GM18861 (cell line): ENCODE results near the gene DLGAP4.
"Not testable (repeated sequence)": the region's sequence is repeated elsewhere in the genome, so short reads cannot be mapped to it uniquely, and the experiment has no call there.

Source experiments
- ATAC-seq: cut with Tn5 transposase; IDR thresholded peaks from one replicate; pipeline ENCODE4 v1.9.1; 2021; ENCODE audit not compliant: unreplicated experiment

The DLGAP4 gene

DNA sequence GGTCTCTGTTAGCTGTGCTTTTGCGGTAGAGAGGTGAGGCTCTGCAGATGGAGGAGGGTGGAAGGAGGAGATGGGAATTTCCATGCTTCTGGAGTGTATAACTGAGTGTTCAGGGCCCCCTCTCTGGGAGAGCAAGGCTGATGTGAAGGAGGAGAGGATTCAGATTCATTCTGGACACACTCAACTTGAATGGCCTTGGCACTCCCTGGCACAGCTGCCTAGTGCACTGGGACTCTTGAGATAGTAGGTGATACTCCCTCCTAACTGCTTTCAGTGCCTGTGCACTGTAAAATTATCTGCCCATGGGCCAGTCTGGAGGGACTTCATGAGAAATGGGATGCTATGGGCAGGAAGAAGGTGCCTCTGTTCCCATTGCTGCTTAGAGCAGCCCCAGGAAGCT, 180.9 kb downstream of the DLGAP4 start:
- ATAC-seq: no peak

GRCh38 chr20:36490191-36490590, 184.1 kb downstream of the DLGAP4 start:
- no peak for ATAC-seq

- no peak for ATAC-seq
These were observed 185.9 kb downstream of the DLGAP4 start for GRCh38 chr20:36491901-36492617.

- ATAC-seq: no peak
These were observed 187.1 kb downstream of the DLGAP4 start for GRCh38 chr20:36493051-36493800.

DNA sequence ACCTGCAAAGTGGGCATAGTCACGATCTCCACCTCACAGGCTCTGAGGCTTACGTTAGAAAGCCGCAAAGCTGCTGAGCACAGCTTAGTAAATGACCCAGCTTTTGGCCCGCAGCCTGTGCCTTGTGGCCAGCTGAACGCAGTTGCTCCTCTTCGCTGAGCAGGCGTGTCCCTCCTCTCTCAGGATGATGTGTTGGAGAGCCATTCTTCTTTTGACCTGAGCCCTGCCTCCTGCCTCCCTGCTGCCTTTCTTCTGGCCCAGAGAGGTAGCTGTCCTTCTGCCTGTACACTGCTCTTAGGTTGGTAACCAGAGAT, 187.6 kb downstream of the DLGAP4 start:
- ATAC-seq: no peak

DNA sequence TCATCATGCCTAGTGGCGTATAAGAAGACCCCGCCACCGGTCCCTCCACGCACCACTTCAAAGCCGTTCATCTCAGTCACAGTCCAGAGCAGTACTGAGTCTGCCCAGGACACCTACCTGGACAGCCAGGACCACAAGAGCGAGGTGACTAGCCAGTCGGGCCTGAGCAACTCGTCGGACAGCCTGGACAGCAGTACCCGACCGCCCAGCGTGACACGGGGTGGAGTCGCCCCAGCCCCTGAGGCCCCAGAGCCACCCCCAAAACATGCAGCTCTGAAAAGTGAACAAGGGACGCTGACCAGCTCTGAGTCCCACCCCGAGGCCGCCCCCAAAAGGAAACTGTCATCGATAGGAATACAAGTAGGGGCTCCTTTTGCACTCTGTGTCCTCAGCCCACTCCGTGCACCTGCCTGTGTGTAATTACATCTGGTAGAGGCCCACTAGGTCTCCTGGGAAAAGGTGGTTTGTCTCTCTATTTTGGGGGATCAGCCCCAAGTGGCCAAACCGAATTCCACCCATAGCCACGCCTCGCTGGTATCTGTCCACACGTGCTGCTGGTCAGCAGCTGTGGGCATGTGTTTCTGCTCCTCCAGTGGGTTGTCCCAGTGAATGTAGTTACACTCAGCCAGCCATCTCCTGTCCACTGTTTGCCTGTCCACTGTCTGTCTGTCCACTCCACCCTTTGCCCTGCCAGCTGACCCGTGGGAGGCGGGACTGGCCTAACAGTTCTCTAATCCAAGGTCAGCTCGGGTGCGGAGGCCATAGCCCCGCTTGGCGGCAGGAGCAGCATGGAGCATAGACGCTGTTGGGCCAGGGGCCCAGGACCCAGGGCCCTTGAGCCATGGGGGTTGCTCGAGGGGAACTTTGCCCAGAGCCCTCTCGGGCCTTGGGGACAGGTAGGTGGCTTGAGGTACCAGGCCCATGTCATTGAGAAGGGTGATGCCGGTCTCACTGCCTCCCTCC, 190.8 kb downstream of the DLGAP4 start:
- no peak for ATAC-seq

GRCh38 chr20:36497856-36498255, 191.7 kb downstream of the DLGAP4 start:
- no peak for ATAC-seq

GRCh38 chr20:36498386-36499179, 192.4 kb downstream of the DLGAP4 start:
- ATAC-seq: no peak

DNA sequence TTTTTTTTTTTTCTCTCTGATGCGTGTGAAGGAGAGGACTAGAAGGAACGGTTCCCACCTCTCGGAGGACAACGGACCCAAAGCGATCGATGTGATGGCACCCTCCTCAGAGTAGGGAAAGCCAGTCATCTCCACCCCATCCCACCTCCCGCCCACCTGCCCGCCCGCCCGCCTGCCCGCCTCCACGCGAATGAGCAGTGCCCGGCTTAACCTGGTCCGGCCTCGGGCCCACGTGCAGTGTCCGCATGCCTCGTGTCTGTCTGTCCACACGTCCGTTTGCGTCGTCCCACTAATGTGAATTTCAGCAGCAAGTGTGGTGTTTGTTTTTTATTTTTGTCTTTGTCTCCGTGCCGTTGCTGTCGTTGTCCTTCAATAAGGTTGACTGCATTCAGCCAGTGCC, 193.1 kb downstream of the DLGAP4 start:
- no peak for ATAC-seq

- ATAC-seq: no peak
These were observed 193.8 kb downstream of the DLGAP4 start for GRCh38 chr20:36499723-36500501.

DNA sequence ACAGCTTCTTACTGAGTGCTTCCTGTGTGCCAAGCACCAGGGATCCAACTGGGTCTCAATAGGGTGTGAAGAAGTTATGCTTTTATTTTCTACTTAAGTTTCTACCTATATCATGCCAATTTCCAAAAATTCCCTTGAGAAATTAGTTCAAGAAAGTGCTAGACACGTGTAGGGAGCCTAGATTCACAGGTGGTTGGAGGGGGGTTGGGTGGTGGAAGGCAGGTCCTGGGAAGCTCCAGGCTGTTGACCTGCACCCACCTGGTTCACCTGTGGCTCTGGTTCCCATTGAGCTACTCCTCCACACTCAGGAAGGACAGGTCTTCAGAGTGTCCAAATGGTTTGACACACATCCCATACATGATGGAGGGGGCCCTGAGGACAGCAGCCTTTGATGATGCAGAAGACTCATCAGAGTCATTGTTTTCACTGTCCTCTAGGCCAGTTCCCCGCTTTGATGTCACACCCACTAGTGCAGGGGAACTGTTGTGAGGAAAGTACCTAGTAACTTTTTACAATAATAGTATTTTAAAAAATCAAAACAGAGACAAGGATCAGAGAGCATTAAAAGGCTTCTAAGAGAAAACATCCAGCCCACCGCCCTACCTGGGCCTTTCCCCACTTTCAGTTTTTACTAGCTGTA, 195.3 kb downstream of the DLGAP4 start:
- no peak for ATAC-seq

GRCh38 chr20:36504295-36504694, 198.2 kb downstream of the DLGAP4 start:
- no peak for ATAC-seq

- no peak for ATAC-seq
These were observed 200.1 kb downstream of the DLGAP4 start for GRCh38 chr20:36506253-36506652.

GRCh38 chr20:36507746-36508145, 201.6 kb downstream of the DLGAP4 start:
- no peak for ATAC-seq

- no peak for ATAC-seq
These were observed 213.0 kb downstream of the DLGAP4 start for GRCh38 chr20:36519012-36519719.

GRCh38 chr20:36519944-36520343, 213.8 kb downstream of the DLGAP4 start:
- ATAC-seq: no peak

GRCh38 chr20:36521526-36521925, 215.4 kb downstream of the DLGAP4 start:
- no peak for ATAC-seq

DNA sequence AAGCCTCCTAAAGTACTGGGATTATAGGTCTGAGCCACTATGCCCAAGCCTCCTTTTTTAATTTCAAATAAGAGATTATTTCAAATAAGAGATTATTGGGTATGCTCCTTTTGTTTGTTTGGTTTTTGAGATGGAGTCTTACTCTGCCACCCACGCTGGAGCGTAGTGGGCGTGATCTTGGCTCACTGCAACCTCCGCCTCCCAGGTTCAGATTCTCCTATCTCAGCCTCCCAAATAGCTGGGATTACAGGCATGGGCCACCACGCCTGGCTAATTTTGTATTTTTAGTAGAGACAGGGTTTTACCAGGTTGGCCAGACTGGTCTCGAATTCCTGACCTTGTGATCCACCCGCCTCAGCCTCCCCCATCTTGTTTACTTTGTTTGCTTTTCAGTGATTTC, 216.3 kb downstream of the DLGAP4 start:
- not testable (repeated sequence) for ATAC-seq

GRCh38 chr20:36523341-36523740, 217.2 kb downstream of the DLGAP4 start:
- ATAC-seq: no peak
